Measurements from ENCODE around the gene ASB18. TPM values are rescaled to one million over a fixed set of nuclear protein-coding genes. Genes with fewer than 3 reads are reported as not detected.
A peak's percentile ranks its signal among the peaks of the same experiment; 100 is the strongest.

Gene ASB18
- total RNA-seq, 1 experiment from 2014 or later = not detected

- ChIA-PET CTCF (interaction anchor here (0.6 to 3.5 kb wide), 8 partner anchors 9 to 392 kb away, joined by 3 to 11 read pairs (median 4); no protein-coding TSS in a partner anchor), POLR2A (interaction anchor here (0.5 to 1.5 kb wide), 4 partner anchors 10 to 128 kb away, joined by 3 to 4 read pairs (median 3); no protein-coding TSS in a partner anchor)
- peak overlapping the region; percentile 71 for H3K4me3 Mint-ChIP-seq
- no peaks in the 10 kb centered on the region for H3K9me3 Mint-ChIP-seq
- TF ChIP-seq TEAD1 (CRISPR knock-in tag; IDR thresholded peaks at IDR 0.05) = no peak
- H3K27me3 Mint-ChIP-seq (ENCODE audit: low read depth) = peaks cover 90% of the 10 kb centered on the region
- no peak for DNase-seq (ENCODE audit: low spot score)
- ATAC-seq = no peak
- peaks cover 68% of the 10 kb centered on the region for H3K4me1 Mint-ChIP-seq
- H3K27ac Mint-ChIP-seq = peak overlapping the region; percentile 3; the same call in 1 of the 2 replicates
- no peaks in the 10 kb centered on the region for H3K36me3 Mint-ChIP-seq
These were observed 92.4 kb downstream of the ASB18 start for GRCh38 chr2:236171680-236172254.

GRCh38 chr2:236171181-236171679 lies 93.0 kb downstream of the ASB18 start:
- Mint-ChIP-seq H3K27me3 (ENCODE audit: low read depth) (peaks cover 90% of the 10 kb centered on the region), H3K36me3 (no peaks in the 10 kb centered on the region; the same call in 1 of the 2 replicates), H3K4me3 (peak overlapping the region; percentile 71), H3K4me1 (peaks cover 70% of the 10 kb centered on the region), H3K27ac (no peak overlapping the region), H3K9me3 (no peaks in the 10 kb centered on the region)
- DNase-seq (ENCODE audit: low spot score) = peak; percentile 50
- POLR2A ChIA-PET = interaction anchor here (0.5 to 1.5 kb wide), 5 partner anchors 9 to 415 kb away, joined by 3 to 4 read pairs (median 3); no protein-coding TSS in a partner anchor
- CTCF ChIA-PET = interaction anchor here (0.6 to 3.5 kb wide), 10 partner anchors 9 to 392 kb away, joined by 3 to 11 read pairs (median 4); no protein-coding TSS in a partner anchor
- no peak for ATAC-seq
- TF ChIP-seq ZNF512 (CRISPR knock-in tag; IDR thresholded peaks at IDR 0.05; ENCODE audit: borderline replicate concordance) (no peak), ELF4 (CRISPR knock-in tag; IDR thresholded peaks at IDR 0.05; ENCODE audit: low read depth) (no peak), RELA (CRISPR knock-in tag; IDR thresholded peaks at IDR 0.05; ENCODE audit: borderline replicate concordance) (no peak), E2F5 (CRISPR knock-in tag; IDR thresholded peaks at IDR 0.05) (0 out of 2 replicates have a peak, but pooled peaks have one; percentile 23), ZNF396 (CRISPR knock-in tag; IDR thresholded peaks at IDR 0.05; ENCODE audit: borderline replicate concordance) (no peak), GABPB1 (CRISPR knock-in tag; IDR thresholded peaks at IDR 0.05) (no peak), USF2 (CRISPR knock-in tag; IDR thresholded peaks at IDR 0.05) (no peak), E2F4 (CRISPR knock-in tag; IDR thresholded peaks at IDR 0.05; ENCODE audit: borderline replicate concordance, low read depth) (no peak), JUN (CRISPR knock-in tag; IDR thresholded peaks at IDR 0.05) (no peak), TEAD1 (CRISPR knock-in tag; IDR thresholded peaks at IDR 0.05) (0 out of 2 replicates have a peak, but pooled peaks have one; percentile 48), SMAD3 (CRISPR knock-in tag; IDR thresholded peaks at IDR 0.05; ENCODE audit: borderline replicate concordance) (no peak), FOXJ3 (CRISPR knock-in tag; IDR thresholded peaks at IDR 0.05; ENCODE audit: borderline replicate concordance) (no peak), TCF7 (CRISPR knock-in tag; IDR thresholded peaks at IDR 0.05; ENCODE audit: low read depth) (no peak), MAX (CRISPR knock-in tag; IDR thresholded peaks at IDR 0.05) (peak; percentile 59), ATF1 (CRISPR knock-in tag; IDR thresholded peaks at IDR 0.05) (no peak), CBFB (CRISPR knock-in tag; IDR thresholded peaks at IDR 0.05; ENCODE audit: low read depth) (no peak), MXD4 (CRISPR knock-in tag; IDR thresholded peaks at IDR 0.05; ENCODE audit: borderline replicate concordance) (no peak), JAZF1 (CRISPR knock-in tag; IDR thresholded peaks at IDR 0.05) (no peak), GTF2I (CRISPR knock-in tag; conservative IDR thresholded peaks at IDR 0.05) (no peak), NR1H2 (CRISPR knock-in tag; IDR thresholded peaks at IDR 0.05) (no peak), ZNF416 (CRISPR knock-in tag; IDR thresholded peaks at IDR 0.05) (no peak), ZNF121 (CRISPR knock-in tag; IDR thresholded peaks at IDR 0.05) (peak; percentile 70; the same call in 1 of the 2 replicates), SMAD4 (CRISPR knock-in tag; IDR thresholded peaks at IDR 0.05) (no peak), NR3C1 (CRISPR knock-in tag; conservative IDR thresholded peaks at IDR 0.05; ENCODE audit: low read depth) (no peak)
- TF ChIP-seq, protein P1, sequence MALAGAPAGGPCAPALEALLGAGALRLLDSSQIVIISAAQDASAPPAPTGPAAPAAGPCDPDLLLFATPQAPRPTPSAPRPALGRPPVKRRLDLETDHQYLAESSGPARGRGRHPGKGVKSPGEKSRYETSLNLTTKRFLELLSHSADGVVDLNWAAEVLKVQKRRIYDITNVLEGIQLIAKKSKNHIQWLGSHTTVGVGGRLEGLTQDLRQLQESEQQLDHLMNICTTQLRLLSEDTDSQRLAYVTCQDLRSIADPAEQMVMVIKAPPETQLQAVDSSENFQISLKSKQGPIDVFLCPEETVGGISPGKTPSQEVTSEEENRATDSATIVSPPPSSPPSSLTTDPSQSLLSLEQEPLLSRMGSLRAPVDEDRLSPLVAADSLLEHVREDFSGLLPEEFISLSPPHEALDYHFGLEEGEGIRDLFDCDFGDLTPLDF (CRISPR knock-in tag; IDR thresholded peaks at IDR 0.05) = no peak
- TF ChIP-seq, protein P2, sequence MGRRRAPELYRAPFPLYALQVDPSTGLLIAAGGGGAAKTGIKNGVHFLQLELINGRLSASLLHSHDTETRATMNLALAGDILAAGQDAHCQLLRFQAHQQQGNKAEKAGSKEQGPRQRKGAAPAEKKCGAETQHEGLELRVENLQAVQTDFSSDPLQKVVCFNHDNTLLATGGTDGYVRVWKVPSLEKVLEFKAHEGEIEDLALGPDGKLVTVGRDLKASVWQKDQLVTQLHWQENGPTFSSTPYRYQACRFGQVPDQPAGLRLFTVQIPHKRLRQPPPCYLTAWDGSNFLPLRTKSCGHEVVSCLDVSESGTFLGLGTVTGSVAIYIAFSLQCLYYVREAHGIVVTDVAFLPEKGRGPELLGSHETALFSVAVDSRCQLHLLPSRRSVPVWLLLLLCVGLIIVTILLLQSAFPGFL (CRISPR knock-in tag; IDR thresholded peaks at IDR 0.05; ENCODE audit: borderline replicate concordance) = no peak
- TF ChIP-seq, protein P3, sequence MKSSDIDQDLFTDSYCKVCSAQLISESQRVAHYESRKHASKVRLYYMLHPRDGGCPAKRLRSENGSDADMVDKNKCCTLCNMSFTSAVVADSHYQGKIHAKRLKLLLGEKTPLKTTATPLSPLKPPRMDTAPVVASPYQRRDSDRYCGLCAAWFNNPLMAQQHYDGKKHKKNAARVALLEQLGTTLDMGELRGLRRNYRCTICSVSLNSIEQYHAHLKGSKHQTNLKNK (CRISPR knock-in tag; IDR thresholded peaks at IDR 0.05) = no peak

All from WTC11 (cell line).